ENCODE data around the gene THAP7.
"Not testable (repeated sequence)": the region's sequence is repeated elsewhere in the genome, so short reads cannot be mapped to it uniquely, and the experiment has no call there.

The THAP7 gene

GRCh38 chr22:21013657-21014201 lies 11.8 kb upstream of the THAP7 start:
- in situ Hi-C loops (cut with HindIII; ENCODE audit: low sequenced_read_pairs), result no loop called here

- in situ Hi-C loops (cut with HindIII; ENCODE audit: low sequenced_read_pairs), result no loop called here
These were observed 10.8 kb upstream of the THAP7 start for GRCh38 chr22:21012446-21013407.

- in situ Hi-C loops (cut with HindIII; ENCODE audit: low sequenced_read_pairs), result no loop called here
These were observed 8.7 kb upstream of the THAP7 start for GRCh38 chr22:21010426-21011113.

- in situ Hi-C loops (cut with HindIII; ENCODE audit: low sequenced_read_pairs), result no loop called here
These were observed 7.9 kb upstream of the THAP7 start for GRCh38 chr22:21009638-21010425.

- in situ Hi-C loops (cut with HindIII; ENCODE audit: low sequenced_read_pairs), result not testable (repeated sequence)
These were observed 7.3 kb upstream of the THAP7 start for GRCh38 chr22:21009208-21009607.

GRCh38 chr22:21003782-21004181 lies 1.9 kb upstream of the THAP7 start:
- in situ Hi-C loops (cut with HindIII; ENCODE audit: low sequenced_read_pairs), result no loop called here

GRCh38 chr22:21000987-21001600 lies 824 bp downstream of the THAP7 start:
- in situ Hi-C loops (cut with HindIII; ENCODE audit: low sequenced_read_pairs), result no loop called here

- in situ Hi-C loops (cut with HindIII; ENCODE audit: low sequenced_read_pairs), result no loop called here
These were observed 1.5 kb downstream of the THAP7 start for GRCh38 chr22:21000207-21000986.

GRCh38 chr22:20999350-21000206 lies 2.3 kb downstream of the THAP7 start:
- in situ Hi-C loops (cut with HindIII; ENCODE audit: low sequenced_read_pairs), result no loop called here

- in situ Hi-C loops (cut with HindIII; ENCODE audit: low sequenced_read_pairs), result no loop called here
These were observed 3.2 kb downstream of the THAP7 start for GRCh38 chr22:20998411-20999336.

GRCh38 chr22:20997536-20998257 lies 4.2 kb downstream of the THAP7 start:
- in situ Hi-C loops (cut with HindIII; ENCODE audit: low sequenced_read_pairs), result no loop called here

GRCh38 chr22:20996598-20997535 lies 5.1 kb downstream of the THAP7 start:
- in situ Hi-C loops (cut with HindIII; ENCODE audit: low sequenced_read_pairs), result no loop called here

- in situ Hi-C loops (cut with HindIII; ENCODE audit: low sequenced_read_pairs), result no loop called here
These were observed 5.9 kb downstream of the THAP7 start for GRCh38 chr22:20996031-20996410.

GRCh38 chr22:20995329-20996030 lies 6.4 kb downstream of the THAP7 start:
- in situ Hi-C loops (cut with HindIII; ENCODE audit: low sequenced_read_pairs), result no loop called here

- in situ Hi-C loops (cut with HindIII; ENCODE audit: low sequenced_read_pairs), result no loop called here
These were observed 7.0 kb downstream of the THAP7 start for GRCh38 chr22:20994902-20995241.
